Measurements from ENCODE around the gene DNAJA3.

- TF ChIP-seq CTCF (conservative IDR thresholded peaks at IDR 0.05; ENCODE audit: low read depth, low read length) (no peak), POLR2A (IDR thresholded peaks at IDR 0.05; ENCODE audit: low read depth, low read length) (no peak), MXI1 (IDR thresholded peaks at IDR 0.05; ENCODE audit: borderline replicate concordance, low read depth, low read length) (no peak), RAD21 (IDR thresholded peaks at IDR 0.05; ENCODE audit: low read length) (no peak), SMC3 (IDR thresholded peaks at IDR 0.05; ENCODE audit: low read depth, low read length) (no peak), FOS (IDR thresholded peaks at IDR 0.05; ENCODE audit: low read depth, low read length) (no peak), CHD1 (IDR thresholded peaks at IDR 0.05; ENCODE audit: low read depth, low read length) (no peak), BHLHE40 (IDR thresholded peaks at IDR 0.05; ENCODE audit: low read depth, low read length) (no peak), MAFK (IDR thresholded peaks at IDR 0.05; ENCODE audit: low read depth, low read length) (no peak), USF2 (IDR thresholded peaks at IDR 0.05; ENCODE audit: low read depth, low read length) (no peak), RFX5 (IDR thresholded peaks at IDR 0.05; ENCODE audit: low read depth, low read length) (no peak), MAZ (IDR thresholded peaks at IDR 0.05; ENCODE audit: borderline replicate concordance, low read depth, low read length) (no peak), CEBPB (IDR thresholded peaks at IDR 0.05; ENCODE audit: low read depth, low read length) (no peak)
Observed at GRCh38 chr16:4495766-4496165, 70.1 kb downstream of the DNAJA3 start.
